Measurements from ENCODE around the gene UQCC2.

DNA sequence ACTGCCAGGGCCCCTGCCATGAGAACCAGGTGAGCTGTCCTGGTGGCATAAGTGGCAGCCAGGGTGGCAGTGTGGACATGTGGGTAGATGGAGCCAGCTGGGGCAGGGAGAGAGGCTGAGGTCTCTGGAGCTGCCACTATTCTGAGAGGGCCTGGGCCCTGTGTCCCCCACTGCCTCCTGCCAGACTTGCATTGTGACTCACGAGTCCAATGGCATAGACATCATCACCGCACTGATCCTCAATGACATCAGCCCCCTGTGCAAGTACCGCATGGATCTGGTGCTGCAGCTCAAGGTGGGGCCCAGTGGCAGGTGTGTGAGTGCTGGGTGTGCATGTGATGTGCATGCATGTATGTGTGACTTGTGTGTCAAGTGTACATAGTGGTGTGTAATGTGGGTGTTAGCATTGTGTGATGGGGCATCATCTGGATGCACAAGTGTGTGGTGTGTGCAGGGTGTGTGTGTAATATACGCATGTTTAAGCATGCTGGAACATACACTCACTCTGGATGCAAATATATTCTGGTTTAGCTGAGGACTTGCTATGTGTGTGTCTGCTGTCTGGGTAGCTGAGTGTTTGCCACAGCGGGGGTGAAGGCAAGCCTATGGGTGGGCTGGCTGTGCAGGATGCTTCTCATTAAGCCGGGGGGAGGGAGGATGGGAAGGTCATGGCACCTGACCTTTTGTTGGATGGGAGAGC lies 25.1 kb downstream of the UQCC2 start:
- TF ChIP-seq, protein P1, sequence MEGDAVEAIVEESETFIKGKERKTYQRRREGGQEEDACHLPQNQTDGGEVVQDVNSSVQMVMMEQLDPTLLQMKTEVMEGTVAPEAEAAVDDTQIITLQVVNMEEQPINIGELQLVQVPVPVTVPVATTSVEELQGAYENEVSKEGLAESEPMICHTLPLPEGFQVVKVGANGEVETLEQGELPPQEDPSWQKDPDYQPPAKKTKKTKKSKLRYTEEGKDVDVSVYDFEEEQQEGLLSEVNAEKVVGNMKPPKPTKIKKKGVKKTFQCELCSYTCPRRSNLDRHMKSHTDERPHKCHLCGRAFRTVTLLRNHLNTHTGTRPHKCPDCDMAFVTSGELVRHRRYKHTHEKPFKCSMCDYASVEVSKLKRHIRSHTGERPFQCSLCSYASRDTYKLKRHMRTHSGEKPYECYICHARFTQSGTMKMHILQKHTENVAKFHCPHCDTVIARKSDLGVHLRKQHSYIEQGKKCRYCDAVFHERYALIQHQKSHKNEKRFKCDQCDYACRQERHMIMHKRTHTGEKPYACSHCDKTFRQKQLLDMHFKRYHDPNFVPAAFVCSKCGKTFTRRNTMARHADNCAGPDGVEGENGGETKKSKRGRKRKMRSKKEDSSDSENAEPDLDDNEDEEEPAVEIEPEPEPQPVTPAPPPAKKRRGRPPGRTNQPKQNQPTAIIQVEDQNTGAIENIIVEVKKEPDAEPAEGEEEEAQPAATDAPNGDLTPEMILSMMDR (conservative IDR thresholded peaks at IDR 0.05 in 1 of 2, IDR thresholded peaks at IDR 0.05 in 1 of 2; ENCODE audit: extremely low read depth in 1 of 2, insufficient read depth in 1 of 2, low read depth in 1 of 2, low read length in 2 of 2) = no peak
- no peak for TF ChIP-seq EZH2 (IDR thresholded peaks at IDR 0.05; ENCODE audit: borderline replicate concordance, low read length)

All from mammary epithelial cell (primary cell).